Stromal cell of bone marrow (primary cell): ENCODE measurements around the gene BRD8.
"Not testable (repeated sequence)": the region's sequence is repeated elsewhere in the genome, so short reads cannot be mapped to it uniquely, and the experiment has no call there.

Experiments used
- DNase-seq: peaks from one replicate; pipeline ENCODE4 v3.0.0-alpha.2; 2012; ENCODE audit warnings: low read depth

BRD8 gene, protein sequence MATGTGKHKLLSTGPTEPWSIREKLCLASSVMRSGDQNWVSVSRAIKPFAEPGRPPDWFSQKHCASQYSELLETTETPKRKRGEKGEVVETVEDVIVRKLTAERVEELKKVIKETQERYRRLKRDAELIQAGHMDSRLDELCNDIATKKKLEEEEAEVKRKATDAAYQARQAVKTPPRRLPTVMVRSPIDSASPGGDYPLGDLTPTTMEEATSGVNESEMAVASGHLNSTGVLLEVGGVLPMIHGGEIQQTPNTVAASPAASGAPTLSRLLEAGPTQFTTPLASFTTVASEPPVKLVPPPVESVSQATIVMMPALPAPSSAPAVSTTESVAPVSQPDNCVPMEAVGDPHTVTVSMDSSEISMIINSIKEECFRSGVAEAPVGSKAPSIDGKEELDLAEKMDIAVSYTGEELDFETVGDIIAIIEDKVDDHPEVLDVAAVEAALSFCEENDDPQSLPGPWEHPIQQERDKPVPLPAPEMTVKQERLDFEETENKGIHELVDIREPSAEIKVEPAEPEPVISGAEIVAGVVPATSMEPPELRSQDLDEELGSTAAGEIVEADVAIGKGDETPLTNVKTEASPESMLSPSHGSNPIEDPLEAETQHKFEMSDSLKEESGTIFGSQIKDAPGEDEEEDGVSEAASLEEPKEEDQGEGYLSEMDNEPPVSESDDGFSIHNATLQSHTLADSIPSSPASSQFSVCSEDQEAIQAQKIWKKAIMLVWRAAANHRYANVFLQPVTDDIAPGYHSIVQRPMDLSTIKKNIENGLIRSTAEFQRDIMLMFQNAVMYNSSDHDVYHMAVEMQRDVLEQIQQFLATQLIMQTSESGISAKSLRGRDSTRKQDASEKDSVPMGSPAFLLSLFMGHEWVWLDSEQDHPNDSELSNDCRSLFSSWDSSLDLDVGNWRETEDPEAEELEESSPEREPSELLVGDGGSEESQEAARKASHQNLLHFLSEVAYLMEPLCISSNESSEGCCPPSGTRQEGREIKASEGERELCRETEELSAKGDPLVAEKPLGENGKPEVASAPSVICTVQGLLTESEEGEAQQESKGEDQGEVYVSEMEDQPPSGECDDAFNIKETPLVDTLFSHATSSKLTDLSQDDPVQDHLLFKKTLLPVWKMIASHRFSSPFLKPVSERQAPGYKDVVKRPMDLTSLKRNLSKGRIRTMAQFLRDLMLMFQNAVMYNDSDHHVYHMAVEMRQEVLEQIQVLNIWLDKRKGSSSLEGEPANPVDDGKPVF

DNA sequence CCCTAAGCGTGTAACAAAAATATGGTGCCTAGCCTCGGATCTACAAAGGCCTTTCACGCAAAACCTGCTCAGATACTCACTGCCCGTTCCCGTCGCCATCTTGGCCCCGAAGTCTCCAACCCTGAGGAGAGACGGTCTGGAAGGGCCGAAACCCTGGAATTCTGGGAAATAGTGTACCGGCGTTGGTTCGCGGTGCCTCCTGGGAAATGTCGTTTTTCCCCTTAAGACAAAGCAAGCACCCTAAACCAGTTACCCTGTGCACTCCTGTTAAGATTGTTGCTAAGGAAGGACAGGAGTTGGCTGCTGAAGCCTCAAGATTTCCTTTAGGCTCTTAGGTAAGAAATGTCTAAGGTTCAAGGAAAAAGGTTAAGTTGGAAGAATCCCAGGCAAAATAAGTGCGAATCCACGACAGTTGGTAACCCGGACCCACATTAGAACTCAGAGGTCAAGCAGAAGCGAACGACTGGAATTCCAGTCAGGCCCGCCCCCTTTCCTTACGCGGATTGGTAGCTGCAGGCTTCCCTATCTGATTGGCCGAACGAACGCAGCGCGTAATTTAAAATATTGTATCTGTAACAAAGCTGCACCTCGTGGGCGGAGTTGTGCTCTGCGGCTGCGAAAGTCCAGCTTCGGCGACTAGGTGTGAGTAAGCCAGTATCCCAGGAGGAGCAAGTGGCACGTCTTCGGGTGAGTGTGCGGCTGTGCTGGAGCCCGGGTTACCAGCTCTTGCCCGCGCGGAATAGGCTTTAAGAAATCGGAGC is at the start of gene BRD8, which contains the start of gene KIF20A:
Gene BRD8 (minus strand): TSS at position 115 of the 761 bp plus-strand sequence. CDS start 16 bp downstream, at position 99.
Gene KIF20A (plus strand): TSS at position 597 of the 761 bp plus-strand sequence. CDS start 569 bp downstream, outside the sequence.
- peak; percentile 96 for DNase-seq

DNA sequence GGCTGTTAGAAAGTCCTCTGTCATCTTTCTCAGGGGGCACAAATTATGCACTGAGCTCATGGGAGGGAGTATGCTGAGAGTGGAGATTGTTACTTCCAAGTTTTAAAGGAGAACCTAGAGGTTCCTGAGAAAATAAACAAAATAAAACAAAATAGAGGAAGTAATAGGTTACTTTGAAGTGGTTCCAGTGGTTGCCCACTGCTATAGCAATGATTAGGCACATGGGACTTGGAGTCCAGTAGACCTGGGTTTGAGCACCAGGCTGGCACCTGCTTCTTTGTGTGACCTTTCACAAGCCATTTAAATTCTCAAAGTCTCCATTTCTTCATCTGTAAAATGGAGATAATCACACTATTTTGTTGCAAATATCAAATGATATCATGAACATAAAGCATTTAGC is 48.5 kb upstream of the BRD8 start:
- DNase-seq = no peak

GRCh38 chr5:138224712-138225111 is 46.3 kb upstream of the BRD8 start:
- DNase-seq = no peak

- DNase-seq = no peak
These were observed 45.1 kb upstream of the BRD8 start for GRCh38 chr5:138223532-138223931.

DNA sequence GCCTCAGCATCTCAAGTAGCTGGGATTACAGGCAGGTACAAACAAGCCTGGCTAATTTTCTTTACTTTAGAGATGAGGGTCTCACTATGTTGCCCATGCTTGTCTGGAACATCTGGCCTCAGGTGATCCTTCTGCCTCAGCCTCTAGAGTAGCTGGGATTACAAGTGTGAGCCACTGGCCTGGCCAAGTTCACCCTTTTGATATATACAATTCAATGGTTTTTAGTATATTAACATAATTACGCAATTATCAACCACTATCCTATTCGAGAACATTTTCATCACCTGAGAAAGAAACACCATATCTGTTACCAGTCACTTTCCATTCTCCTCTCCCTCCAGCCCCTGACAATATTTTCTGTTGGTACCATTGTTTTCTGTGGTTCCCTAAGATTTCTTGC is 38.4 kb upstream of the BRD8 start:
- DNase-seq = no peak

DNA sequence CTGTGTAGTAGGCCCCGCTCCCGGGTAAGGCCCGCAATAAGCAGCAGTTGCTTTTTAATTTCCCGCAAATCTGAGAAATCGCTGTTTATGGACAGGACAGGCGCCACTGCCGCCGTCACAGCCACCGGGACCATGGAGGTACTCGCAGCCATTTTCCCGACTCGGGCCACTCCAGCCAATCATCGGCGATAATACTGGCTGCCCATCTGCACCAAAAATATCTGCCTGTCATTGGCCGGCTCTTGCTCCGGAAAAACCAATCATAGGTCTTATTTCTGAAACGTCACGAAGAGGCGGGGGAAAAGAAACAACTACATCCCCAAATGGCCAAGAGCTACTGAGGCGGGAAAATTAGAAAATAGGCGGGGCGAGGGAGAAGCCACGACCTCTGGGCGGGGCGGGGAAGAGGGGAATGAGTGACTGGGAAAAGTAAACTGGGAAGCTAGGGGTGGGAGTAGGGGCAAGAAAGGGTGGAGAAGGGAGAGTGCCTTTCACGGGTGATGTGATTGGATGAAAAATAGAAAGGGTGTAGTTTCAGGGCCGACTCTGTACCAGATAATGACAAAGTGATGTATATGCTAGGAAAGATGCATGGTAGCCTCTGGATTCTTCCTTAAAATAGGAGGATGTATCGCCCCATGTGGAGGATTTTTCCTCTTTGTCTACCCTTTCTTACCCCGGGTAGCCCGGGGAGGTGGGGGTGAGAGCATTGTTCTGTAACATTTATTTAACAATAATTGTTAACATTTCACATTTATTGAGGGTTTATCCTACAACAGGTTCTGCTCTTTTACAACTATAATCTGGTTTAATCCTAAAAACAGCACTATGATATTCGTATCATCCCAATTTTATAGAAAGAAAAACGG is 35.0 kb upstream of the BRD8 start, which contains the start of gene CDC23:
Gene CDC23 (minus strand): TSS at position 163 of the 869 bp plus-strand sequence. CDS start 11 bp downstream, at position 152.
- DNase-seq = peak; percentile 100

GRCh38 chr5:138212828-138213160 is 34.4 kb upstream of the BRD8 start:
- no peak for DNase-seq

DNA sequence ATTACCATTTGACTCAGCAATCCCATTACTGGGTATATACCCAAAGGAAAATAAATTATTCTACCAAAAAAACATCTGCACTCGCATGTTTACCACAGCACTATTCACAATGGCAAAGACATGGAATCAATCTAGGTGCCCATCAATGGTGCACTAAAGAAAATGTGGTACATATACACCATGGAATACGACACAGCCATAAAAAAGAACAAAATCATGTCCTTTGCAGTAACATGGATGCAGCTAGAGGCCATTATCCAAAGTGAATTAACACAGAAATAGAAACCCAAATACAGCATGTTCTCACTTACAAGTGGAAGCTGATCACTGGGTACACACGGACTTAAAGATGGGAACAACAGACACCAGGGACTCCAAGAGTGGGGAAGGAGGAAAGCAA is 32.6 kb upstream of the BRD8 start:
- DNase-seq = no peak

DNA sequence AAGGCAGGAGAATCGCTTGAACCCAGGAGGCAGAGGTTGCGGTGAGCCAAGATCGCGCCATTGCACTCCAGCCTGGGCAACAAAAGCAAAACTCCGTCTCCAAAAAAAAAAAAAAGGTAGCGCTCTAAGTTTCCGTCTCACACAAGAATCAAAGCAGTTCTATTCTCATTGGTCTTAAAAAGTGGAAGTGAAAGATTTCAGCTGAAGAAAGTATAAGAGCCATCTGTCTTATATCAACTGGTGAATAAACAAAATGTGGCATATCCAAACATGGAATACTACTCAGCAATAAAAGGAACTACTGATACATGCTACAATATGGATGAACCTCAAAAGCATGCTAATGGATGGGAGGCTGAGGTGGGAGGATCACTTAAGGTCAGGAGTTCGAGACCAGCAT is 15.4 kb upstream of the BRD8 start:
- not testable (repeated sequence) for DNase-seq

GRCh38 chr5:138192826-138193225 is 14.4 kb upstream of the BRD8 start:
- no peak for DNase-seq

DNA sequence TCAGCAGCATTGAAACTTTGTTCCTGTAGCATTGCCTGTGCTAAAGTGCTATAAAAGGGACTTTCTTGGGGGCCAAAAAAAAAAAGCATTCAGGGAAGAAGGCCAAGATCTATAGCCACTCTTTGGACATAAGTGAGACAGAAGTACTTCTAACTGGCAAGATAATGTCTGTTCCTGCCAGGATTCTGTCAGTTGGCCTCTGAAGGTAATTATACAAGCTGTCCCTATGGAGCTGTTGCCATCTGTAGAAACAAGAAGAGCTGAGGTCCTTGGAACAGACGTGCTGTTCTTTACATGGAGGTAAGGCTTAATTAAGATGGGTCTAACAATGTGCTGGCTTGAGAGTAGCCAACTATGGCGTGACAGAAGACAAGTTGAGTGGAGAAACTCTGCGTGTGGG is 10.2 kb upstream of the BRD8 start:
- no peak for DNase-seq

- DNase-seq = no peak
These were observed 7.6 kb upstream of the BRD8 start for GRCh38 chr5:138186002-138186447.

DNA sequence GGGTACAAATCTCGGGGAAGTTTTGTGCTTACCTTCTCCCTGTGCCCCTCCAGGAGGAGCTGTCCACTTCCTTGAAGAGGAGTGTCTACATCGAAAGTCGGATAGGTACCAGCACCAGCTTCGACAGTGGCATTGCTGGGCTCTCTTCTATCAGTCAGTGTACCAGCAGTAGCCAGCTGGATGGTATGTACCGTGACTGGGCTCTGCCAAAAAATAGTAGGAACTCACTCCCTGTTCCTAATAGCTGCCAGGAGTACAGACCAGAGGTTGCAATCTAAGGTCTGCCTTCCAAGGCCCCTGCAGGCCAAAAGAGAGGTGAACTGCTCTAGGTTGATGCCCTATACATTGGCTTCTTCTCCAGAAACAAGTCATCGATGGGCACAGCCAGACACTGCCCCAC is 4.4 kb upstream of the BRD8 start:
- DNase-seq = no peak

DNA sequence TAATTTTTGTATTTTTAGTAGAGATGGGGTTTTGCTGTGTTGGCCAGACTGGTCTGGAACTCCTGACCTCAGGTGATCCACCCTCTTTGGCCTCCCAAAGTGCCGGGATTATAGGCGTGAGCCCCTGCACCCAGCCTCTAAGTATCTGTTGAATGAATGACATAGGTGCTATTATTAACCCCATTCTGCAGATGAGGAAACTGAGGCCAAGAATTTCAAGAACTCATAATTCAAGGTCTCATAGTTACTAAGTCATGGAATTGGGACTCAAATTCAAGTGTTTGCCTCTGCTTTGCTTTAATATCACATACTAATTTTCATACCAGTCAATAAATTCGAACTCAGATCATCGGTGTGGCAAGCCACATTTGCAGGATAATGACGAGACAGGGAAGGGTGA is 2.4 kb upstream of the BRD8 start:
- no peak for DNase-seq

- DNase-seq = peak; percentile 44
These were observed 1.9 kb upstream of the BRD8 start for GRCh38 chr5:138180183-138180782.

DNA sequence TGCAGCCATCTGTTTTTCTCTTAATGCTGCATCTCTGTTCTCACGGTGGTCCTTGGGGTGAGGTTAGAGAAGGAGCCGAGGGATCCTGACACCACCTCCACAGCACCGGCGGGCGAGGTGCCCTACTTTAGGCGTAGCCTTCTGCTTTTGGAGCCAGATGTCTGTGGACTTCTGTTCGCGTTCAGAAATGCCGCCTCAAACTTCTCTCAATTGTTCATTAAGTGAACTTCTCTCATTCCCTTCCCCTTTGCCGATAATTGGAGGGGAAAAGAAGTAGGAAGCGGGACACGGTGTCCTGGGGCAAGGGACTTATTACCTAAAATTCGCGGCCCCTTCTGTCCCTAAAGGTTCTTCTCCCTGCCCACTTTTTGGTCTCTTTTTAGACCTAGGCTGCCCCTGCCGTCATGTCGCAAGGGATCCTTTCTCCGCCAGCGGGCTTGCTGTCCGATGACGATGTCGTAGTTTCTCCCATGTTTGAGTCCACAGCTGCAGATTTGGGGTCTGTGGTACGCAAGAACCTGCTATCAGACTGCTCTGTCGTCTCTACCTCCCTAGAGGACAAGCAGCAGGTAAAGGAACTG is 937 bp upstream of the BRD8 start:
- DNase-seq = no peak

DNA sequence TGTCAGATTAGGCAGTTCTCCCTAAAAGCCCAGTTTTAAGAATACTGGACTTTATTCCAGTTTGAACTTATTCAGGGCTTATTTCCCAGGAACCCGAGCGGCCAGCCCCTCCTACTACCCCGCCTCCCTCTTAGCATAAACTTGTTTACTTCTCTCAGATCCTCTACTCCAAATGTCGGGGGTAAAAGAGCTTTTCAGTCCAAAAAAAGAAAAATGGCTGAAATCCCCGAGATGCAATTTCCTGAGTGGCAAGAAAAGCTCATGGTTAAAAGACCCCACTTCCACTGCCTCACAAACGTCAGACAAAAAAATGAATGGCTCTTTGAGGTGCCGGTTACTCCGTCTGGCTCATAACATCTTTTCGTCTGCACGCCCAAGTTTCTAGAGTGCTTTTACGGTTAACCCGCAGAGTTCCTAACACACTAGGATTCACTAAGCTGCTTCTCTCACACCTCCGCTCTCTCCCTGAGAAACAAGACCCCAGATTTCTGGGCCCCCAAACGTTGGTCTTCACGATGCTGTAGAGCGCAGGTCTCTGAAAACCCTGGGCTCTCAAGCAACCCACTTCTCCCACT is 402 bp downstream of the BRD8 start:
- DNase-seq = peak; percentile 11

DNA sequence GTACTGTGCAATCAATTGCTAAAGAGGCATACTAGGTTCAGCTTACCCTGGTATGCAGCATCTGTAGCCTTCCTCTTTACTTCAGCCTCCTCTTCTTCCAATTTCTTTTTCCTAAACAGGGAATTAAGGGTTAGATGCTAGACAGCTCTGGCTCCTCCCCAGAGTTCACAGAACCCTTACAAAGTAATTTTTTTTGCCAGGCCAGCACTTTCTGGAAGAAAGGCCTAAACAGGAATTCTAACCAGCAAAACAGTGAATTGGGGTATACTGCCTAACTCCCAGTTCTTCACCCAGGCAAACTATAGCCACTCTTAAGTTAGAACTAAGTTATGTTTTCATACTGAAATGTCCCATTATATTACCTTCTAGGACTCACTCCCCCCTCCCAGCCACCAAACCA is 8.1 kb downstream of the BRD8 start:
- DNase-seq = no peak

DNA sequence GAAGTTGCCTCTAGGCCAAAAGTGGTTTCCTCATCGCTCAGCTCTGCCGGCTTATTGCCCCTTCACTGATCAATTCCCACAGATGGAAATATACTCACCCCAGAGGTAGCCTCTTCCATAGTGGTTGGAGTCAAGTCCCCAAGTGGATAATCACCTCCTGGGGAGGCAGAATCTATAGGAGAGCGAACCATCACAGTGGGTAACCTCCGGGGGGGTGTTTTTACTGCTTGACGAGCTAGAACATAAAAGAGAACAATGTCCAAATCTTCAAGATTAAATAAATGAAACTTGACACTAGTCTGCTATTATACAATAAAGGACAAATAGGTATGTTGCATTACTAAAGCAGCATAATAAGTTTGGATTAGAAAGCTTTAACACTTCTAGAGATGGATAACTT is 9.3 kb downstream of the BRD8 start:
- DNase-seq = no peak
